Mesenteric fat pad (tissue), 1 donor: Measurements from ENCODE around the gene NLGN2. TPM values are rescaled to one million over a fixed set of nuclear protein-coding genes. Genes with fewer than 3 reads are reported as not detected.

Source experiments
- DNase-seq: peaks from one replicate; pipeline ENCODE4 v3.0.0-alpha.2; 2020; ENCODE audit warnings: low spot score
- total RNA-seq: library from RNA; stranded (reverse); fragmentation: NEBNext Ultra II Directional; extraction: Animal tissue kit (Norgen Biotek cat#: 25700); gene quantifications from one replicate; pipeline ENCODE4 v1.2.1, GENCODE V29; 2021
- donor health status: DM: yes; HTN: yes; CAD: no.

Gene NLGN2
- total RNA-seq, 1 donor from 2014 or later, result 21.0 TPM

DNA sequence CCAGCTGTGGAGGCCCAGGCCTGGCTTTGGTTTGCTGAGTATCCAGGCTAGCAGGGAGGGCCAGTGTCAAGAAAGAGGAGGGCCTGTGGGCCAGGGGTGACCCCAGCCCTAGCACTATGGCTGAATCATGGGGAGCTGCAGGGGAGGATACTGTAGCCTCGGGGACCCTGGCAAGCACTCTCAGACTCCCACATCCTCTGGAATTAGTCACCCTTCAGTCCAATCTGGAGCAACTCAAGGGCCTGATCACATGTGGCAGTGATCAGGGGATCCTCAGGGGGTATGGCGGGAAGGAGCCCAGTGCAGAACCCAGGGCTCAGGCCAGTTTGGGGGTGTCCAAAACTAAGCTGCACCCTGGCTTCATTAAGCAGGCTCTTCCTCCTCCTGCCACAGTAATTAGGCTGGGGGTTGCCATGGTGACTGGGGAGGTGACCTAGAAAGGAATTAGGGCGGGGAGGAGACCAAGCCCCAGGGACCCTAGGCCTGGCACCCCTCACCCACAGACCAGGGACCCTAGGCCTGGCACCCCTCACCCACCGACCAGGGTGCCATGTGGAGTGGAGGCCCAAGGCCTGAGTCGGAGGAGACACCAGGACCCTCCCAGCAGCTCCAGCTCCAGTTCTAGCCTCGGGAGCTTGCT lies 5.8 kb downstream of the NLGN2 start:
- DNase-seq, result no peak

DNA sequence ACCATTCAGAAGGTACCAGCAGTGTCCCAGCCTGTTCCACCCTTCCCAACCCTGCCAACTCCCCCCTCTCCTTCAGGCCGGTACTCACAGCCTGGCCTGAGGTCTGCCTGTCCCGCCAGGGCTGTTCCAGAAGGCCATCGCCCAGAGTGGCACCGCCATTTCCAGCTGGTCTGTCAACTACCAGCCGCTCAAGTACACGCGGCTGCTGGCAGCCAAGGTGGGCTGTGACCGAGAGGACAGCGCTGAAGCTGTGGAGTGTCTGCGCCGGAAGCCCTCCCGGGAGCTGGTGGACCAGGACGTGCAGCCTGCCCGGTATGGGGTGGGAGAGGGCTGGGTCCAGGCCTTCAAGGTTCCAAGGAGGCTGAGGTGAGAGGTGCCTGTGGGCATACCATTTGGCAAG lies 7.2 kb downstream of the NLGN2 start:
- DNase-seq, result no peak

GRCh38 chr17:7415784-7416183 lies 8.1 kb downstream of the NLGN2 start:
- no peak for DNase-seq

DNA sequence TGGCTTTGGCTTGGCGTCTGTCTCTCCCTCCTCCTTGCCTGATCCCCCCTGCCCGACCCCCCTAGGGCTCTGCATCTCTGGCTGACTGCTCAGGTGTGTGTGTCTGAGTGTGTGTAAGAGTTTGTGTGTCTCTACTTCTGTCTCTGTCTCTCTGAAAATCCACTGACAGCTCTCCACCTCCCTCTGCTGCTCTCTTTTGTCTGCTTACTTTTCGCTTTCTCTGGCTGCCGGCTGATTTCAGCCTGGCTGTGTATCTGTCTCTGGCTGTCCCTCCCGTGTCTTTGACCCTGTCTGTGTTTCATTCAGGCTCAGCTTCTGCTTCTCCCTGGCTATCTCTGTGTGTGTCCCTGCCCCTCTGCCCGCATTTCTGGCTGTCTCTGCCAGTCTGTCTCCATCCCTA lies 8.7 kb downstream of the NLGN2 start:
- no peak for DNase-seq

- no peak for DNase-seq
These were observed 9.5 kb downstream of the NLGN2 start for GRCh38 chr17:7417056-7417655.

GRCh38 chr17:7418472-7419152 lies 11.0 kb downstream of the NLGN2 start:
- DNase-seq, result no peak

DNA sequence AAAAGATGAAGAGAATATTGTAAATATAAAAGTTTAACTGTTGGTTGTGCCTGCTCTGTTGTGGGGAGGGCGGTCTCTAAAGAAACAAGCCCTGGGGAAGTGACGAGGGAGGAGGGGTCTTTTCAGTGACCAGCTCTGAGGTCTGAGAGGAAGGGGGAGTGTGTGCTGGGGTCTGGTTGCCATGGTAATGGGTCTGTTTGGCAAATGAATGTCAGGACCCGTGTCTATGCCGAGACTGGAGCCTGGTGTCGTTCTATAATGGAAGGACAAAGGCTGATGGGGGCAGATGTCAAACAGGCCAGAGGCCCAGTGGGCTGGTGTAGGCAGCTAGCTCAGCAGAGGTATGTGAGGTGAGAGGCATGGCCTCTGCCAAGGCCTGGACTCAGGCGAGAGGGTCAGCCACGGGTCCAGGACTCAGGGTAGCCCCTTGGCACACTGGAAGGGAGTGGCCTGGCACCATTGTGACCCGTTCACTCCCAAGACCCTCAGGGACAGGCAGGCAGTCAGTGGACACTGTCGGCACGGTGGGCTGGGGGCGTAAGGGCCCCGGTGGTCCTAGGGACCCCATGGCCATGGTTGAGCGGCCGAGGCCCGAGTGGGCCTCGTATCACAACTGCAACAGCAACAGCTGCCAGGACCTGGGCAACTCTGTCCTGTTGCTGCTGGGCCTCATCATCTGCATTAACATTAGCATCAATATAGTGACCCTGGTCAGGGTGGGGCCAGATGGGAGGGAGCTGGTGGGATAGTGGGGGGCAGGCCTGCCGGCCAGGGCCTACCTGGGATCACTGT lies 12.4 kb downstream of the NLGN2 start, which contains the start of gene SPEM1:
TSS of gene SPEM1 (plus strand) at position 506 of the 792 bp plus-strand sequence. CDS start at position 567, 61 bp downstream.
- no peak for DNase-seq

GRCh38 chr17:7421186-7421585 lies 13.5 kb downstream of the NLGN2 start:
- DNase-seq, result no peak

- DNase-seq, result no peak
These were observed 16.0 kb downstream of the NLGN2 start for GRCh38 chr17:7423679-7424078.

- DNase-seq, result no peak
These were observed 17.7 kb downstream of the NLGN2 start, which contains the start of gene SPEM2 for GRCh38 chr17:7425316-7425715. Gene SPEM2, plus strand, starts transcription at chr17:7425616. Its CDS starts 73 bp downstream, at chr17:7425689.

- no peak for DNase-seq
These were observed 18.1 kb downstream of the NLGN2 start for GRCh38 chr17:7425756-7426155.

GRCh38 chr17:7426203-7426863 lies 18.7 kb downstream of the NLGN2 start:
- DNase-seq, result no peak

DNA sequence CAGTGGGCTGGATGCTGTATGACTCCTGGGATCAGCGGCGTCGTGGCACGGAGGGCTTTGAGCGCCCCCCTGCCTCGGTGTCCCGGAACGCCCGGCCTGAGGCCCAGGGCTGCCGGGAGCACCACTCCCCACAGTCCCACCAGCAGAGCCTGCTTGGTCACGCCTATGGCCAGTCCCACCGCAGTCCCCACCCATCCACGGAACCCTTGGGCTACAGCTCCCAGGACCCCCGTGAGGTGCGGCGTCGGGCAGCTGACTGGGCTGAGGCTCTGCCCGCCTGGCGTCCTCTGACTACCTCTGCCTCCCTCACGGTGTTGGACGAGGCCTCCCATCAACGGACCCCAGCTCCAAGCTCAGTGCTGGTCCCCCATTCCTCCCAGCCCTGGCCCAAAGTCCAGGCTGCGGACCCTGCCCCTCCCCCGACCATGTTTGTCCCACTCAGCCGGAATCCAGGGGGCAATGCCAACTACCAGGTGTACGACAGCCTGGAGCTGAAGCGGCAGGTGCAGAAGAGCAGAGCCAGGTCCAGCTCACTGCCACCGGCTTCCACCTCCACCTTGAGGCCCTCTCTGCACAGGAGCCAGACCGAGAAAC lies 19.3 kb downstream of the NLGN2 start:
- no peak for DNase-seq

- DNase-seq, result no peak
These were observed 19.9 kb downstream of the NLGN2 start for GRCh38 chr17:7427549-7427948.

- no peak for DNase-seq
These were observed 20.9 kb downstream of the NLGN2 start, which contains the start of gene SPEM3 for GRCh38 chr17:7428557-7428956. Gene SPEM3, plus strand, starts transcription at chr17:7428857. Its CDS starts 46 bp downstream, at chr17:7428903.

GRCh38 chr17:7429722-7430121 lies 22.1 kb downstream of the NLGN2 start:
- DNase-seq, result no peak

- DNase-seq, result no peak
These were observed 23.6 kb downstream of the NLGN2 start for GRCh38 chr17:7431231-7431630.

GRCh38 chr17:7432296-7432695 lies 24.7 kb downstream of the NLGN2 start:
- DNase-seq, result no peak

DNA sequence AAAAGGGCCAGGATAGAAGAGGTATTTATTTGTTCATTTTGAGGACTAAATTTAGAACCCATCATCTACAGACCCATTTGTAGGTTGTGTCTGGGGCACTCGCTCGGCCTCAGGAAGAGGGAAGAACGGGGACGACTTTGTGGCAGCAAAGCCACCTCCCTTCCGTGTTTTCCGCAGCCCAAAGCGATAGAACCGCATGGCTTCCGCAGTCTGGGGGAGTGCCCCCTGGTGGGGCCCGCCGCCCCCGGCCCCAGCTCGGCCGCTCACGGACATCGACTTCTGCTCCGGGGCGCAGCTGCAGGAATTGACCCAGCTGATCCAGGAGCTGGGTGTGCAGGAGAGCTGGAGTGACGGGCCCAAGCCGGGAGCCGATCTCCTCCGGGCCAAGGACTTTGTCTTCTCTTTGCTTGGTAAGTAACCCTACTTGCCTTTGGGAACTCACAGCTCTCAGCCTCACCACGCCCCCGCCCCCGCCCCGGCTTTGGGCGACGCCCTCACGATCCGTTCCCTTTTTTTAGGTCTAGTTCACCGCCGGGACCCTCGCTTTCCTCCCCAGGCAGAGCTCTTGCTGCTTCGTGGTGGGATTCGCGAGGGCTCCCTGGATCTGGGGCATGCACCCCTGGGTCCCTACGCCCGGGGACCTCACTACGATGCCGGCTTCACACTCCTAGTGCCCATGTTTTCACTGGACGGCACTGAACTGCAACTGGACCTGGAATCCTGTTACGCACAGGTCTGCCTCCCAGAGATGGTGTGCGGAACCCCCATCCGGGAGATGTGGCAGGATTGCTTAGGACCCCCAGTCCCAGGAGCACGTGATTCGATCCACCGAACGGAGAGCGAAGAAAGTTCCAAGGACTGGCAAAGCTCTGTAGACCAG lies 28.3 kb downstream of the NLGN2 start:
- no peak for DNase-seq
